Loucy (cell line): ENCODE data around the gene CDH12.

Source experiments
- H2AFZ ChIP-seq: fragments of 200-600 bp; sonication (generic); 2 replicates; pipeline ENCODE4 v1.6.0; 2016; ENCODE audit warnings: antibody characterized with exemption, mild to moderate bottlenecking, low read length, moderate library complexity
- H3F3A ChIP-seq: fragments of 200-600 bp; 2 replicates; pipeline ENCODE4 v1.6.0; 2016; ENCODE audit warnings: antibody characterized with exemption, low read depth, mild to moderate bottlenecking
- H3K27me3 ChIP-seq: fragments of 200-600 bp; sonication (generic); 2 replicates; pipeline ENCODE4 v1.6.1; 2014; ENCODE audit warnings: low read length, mild to moderate bottlenecking; ENCODE audit not compliant: insufficient read depth, poor library complexity, severe bottlenecking
- H3K36me3 ChIP-seq: fragments of 200-600 bp; sonication (generic); 2 replicates; pipeline ENCODE4 v1.6.1; 2016; ENCODE audit warnings: low read length; ENCODE audit not compliant: insufficient read depth
- H3K4me1 ChIP-seq: fragments of 200-600 bp; sonication (generic); 2 replicates; pipeline ENCODE4 v1.5.1; 2014; ENCODE audit warnings: low read length, mild to moderate bottlenecking; ENCODE audit not compliant: insufficient read depth, poor library complexity, severe bottlenecking
- H3K4me2 ChIP-seq: fragments of 200-600 bp; sonication (generic); 2 replicates; pipeline ENCODE4 v1.6.0; 2014; ENCODE audit warnings: antibody characterized with exemption, low read length, low read depth, mild to moderate bottlenecking; ENCODE audit not compliant: poor library complexity, severe bottlenecking
- H3K4me3 ChIP-seq: fragments of 200-600 bp; sonication (generic); 2 replicates; pipeline ENCODE4 v1.5.1; 2014; ENCODE audit warnings: low read length, mild to moderate bottlenecking, mixed read lengths; ENCODE audit not compliant: poor library complexity, severe bottlenecking
- H3K79me2 ChIP-seq: fragments of 200-600 bp; sonication (generic); 2 replicates; pipeline ENCODE4 v1.6.1; 2014; ENCODE audit warnings: low read length; ENCODE audit not compliant: insufficient read depth
- H3K9ac ChIP-seq: fragments of 200-600 bp; sonication (generic); 2 replicates; pipeline ENCODE4 v1.6.0; 2014; ENCODE audit warnings: mild to moderate bottlenecking, low read depth, low read length, moderate library complexity; ENCODE audit not compliant: poor library complexity, severe bottlenecking
- H3K9me2 ChIP-seq: fragments of 200-600 bp; sonication (generic); replicated peaks from 2 replicates; pipeline ENCODE4 v1.6.1; 2016; ENCODE audit warnings: low read depth, low read length, mixed read lengths
- H3K9me3 ChIP-seq: fragments of 200-600 bp; sonication (generic); 2 replicates; pipeline ENCODE4 v1.6.1; 2014; ENCODE audit warnings: mild to moderate bottlenecking, antibody characterized with exemption, low read length, low read depth; ENCODE audit not compliant: insufficient read depth
- H4K20me1 ChIP-seq: fragments of 200-600 bp; sonication (generic); 2 replicates; pipeline ENCODE4 v1.6.0; 2014; ENCODE audit warnings: antibody characterized with exemption, low read length, mild to moderate bottlenecking; ENCODE audit not compliant: insufficient read depth, poor library complexity, severe bottlenecking
- CTCF ChIP-seq: fragments of 200-600 bp; sonication (generic); conservative IDR thresholded peaks from 2 replicates; pipeline ENCODE4 v1.5.1; 2014; ENCODE audit warnings: mild to moderate bottlenecking, antibody characterized with exemption, low read length
- EZH2phosphoT487 ChIP-seq: fragments of 200-600 bp; IDR thresholded peaks from 2 replicates; pipeline ENCODE4 v1.6.1; 2018; ENCODE audit warnings: antibody characterized with exemption, mild to moderate bottlenecking, moderate library complexity, borderline replicate concordance

CDH12 gene

GRCh38 chr5:21918451-21918850 lies 934.7 kb downstream of the CDH12 start:
- H3K4me2 ChIP-seq = no peak overlapping the region
- TF ChIP-seq CTCF = no peak
- no peak for TF ChIP-seq EZH2phosphoT487
- no peaks in the 10 kb centered on the region for H3K27me3 ChIP-seq
- no peaks in the 10 kb centered on the region for H3K79me2 ChIP-seq
- H3K9ac ChIP-seq = no peak overlapping the region
- no peaks in the 10 kb centered on the region for H3K9me2 ChIP-seq
- H3K36me3 ChIP-seq = no peaks in the 10 kb centered on the region
- H2AFZ ChIP-seq = no peak overlapping the region
- no peak overlapping the region for H3K4me3 ChIP-seq
- no peaks in the 10 kb centered on the region for H3K9me3 ChIP-seq
- H3K4me1 ChIP-seq = no peaks in the 10 kb centered on the region
- no peaks in the 10 kb centered on the region for H4K20me1 ChIP-seq
- H3F3A ChIP-seq = no peaks in the 10 kb centered on the region

GRCh38 chr5:21910731-21911130 lies 942.4 kb downstream of the CDH12 start:
- H3K36me3 ChIP-seq = no peaks in the 10 kb centered on the region
- no peaks in the 10 kb centered on the region for H3K9me3 ChIP-seq
- no peaks in the 10 kb centered on the region for H3K79me2 ChIP-seq

GRCh38 chr5:21895766-21896350 lies 957.3 kb downstream of the CDH12 start:
- Histone ChIP-seq H3K9ac (no peak overlapping the region), H3F3A (no peaks in the 10 kb centered on the region), H3K4me3 (no peak overlapping the region), H2AFZ (no peak overlapping the region), H3K4me2 (no peak overlapping the region), H3K36me3 (no peaks in the 10 kb centered on the region), H3K4me1 (no peaks in the 10 kb centered on the region), H4K20me1 (no peaks in the 10 kb centered on the region), H3K9me2 (no peaks in the 10 kb centered on the region), H3K27me3 (no peaks in the 10 kb centered on the region), H3K79me2 (no peaks in the 10 kb centered on the region), H3K9me3 (no peaks in the 10 kb centered on the region)
- TF ChIP-seq EZH2phosphoT487 = no peak

More at GRCh38 chr5:21910731-21911130, 942.4 kb downstream of the CDH12 start:
- H3K4me3 ChIP-seq = no peak overlapping the region
- H2AFZ ChIP-seq = no peak overlapping the region
- no peaks in the 10 kb centered on the region for H3F3A ChIP-seq
- H3K9me2 ChIP-seq = no peaks in the 10 kb centered on the region
- no peak overlapping the region for H3K4me2 ChIP-seq
- H3K9ac ChIP-seq = no peak overlapping the region
- no peaks in the 10 kb centered on the region for H3K27me3 ChIP-seq
- H4K20me1 ChIP-seq = no peaks in the 10 kb centered on the region
- TF ChIP-seq EZH2phosphoT487 = no peak
- no peak for TF ChIP-seq CTCF
- H3K4me1 ChIP-seq = no peaks in the 10 kb centered on the region

GRCh38 chr5:21893161-21893560 lies 960.0 kb downstream of the CDH12 start:
- Histone ChIP-seq H3K4me1 (no peaks in the 10 kb centered on the region), H3K36me3 (no peaks in the 10 kb centered on the region), H2AFZ (no peak overlapping the region), H4K20me1 (no peaks in the 10 kb centered on the region), H3F3A (no peaks in the 10 kb centered on the region), H3K4me2 (no peak overlapping the region), H3K9ac (no peak overlapping the region), H3K9me2 (no peaks in the 10 kb centered on the region), H3K27me3 (no peaks in the 10 kb centered on the region), H3K4me3 (no peak overlapping the region), H3K79me2 (no peaks in the 10 kb centered on the region), H3K9me3 (no peaks in the 10 kb centered on the region)
- TF ChIP-seq CTCF (no peak), EZH2phosphoT487 (no peak)
